Measurements from ENCODE around the gene CDK16. TPM values are rescaled to one million over a fixed set of nuclear protein-coding genes. Genes with fewer than 3 reads are reported as not detected.
A peak's percentile ranks its signal among the peaks of the same experiment; 100 is the strongest.

Gene CDK16
- total RNA-seq, 5 donors from 2014 or later (not counting 1 experiment from before 2014, with no cell fraction given) = 54.7 to 139 (median 60.4) TPM

DNA sequence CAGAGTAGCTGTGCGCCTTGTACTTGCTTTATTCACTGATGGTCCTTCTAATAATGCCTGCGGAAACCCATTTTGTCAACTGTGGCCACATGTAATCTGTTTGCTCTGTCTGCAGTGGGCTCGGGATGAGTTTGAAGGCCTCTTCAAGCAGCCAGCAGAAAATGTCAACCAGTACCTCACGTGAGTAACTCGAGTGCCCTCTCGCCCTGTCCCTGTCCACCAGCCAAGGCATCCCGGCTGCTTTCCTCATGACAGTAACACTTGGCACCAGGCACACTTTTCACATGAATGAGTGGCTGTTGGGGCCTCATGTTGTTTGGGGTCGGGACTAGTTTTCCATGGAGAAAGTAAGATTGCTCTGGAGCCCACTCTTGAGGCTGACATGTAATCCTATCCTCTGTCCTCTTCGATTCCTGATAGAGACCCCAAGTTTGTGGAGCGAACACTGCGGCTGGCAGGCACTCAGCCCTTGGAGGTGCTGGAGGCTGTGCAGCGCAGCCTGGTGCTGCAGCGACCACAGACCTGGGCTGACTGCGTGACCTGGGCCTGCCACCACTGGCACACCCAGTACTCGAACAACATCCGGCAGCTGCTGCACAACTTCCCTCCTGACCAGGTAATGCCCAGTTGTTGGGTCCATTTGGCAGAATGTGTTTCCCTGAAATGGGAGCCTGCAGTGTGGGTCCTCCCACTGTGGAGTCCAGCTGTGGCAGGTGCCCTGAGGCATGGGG lies 8.8 kb upstream of the CDK16 start:
- no peaks in the 10 kb centered on the region for H3K27me3 ChIP-seq (replicated peaks in 1 of 2; ENCODE audit: control insufficient read depth in 2 of 2, extremely low read depth in 1 of 2, insufficient read depth in 2 of 2, low read length in 1 of 2)
- H3K4me3 ChIP-seq (ENCODE audit: control insufficient read depth in 1 of 2, extremely low read depth in 1 of 2, low read length in 1 of 2) = no peak overlapping the region
- no peaks in the 10 kb centered on the region for H3K9me3 ChIP-seq
- Mint-ChIP-seq H3K4me3 (no peak overlapping the region), H3K27ac (no peak overlapping the region), H3K4me1 (peaks cover 0 to 4% (median 2%) of the 10 kb centered on the region in 3 donors), H3K27me3 (no peaks in the 10 kb centered on the region), H3K36me3 (peaks cover 38% of the 10 kb centered on the region), H3K9me3 (no peaks in the 10 kb centered on the region)
- DNase-seq = no peak
- ATAC-seq (replicated peaks in 1 of 4) = no peak
- POLR2A ChIA-PET = no interaction called here
- CTCF ChIA-PET = no interaction called here
- H3K27ac ChIP-seq (ENCODE audit: low read length) = no peak overlapping the region
- WGBS (ENCODE audit: insufficient coverage) = 100% methylated on average over 9 of the region's 16 CpGs
- H3K4me1 ChIP-seq (ENCODE audit: control insufficient read depth in 1 of 2, extremely low read depth in 1 of 2, insufficient read depth in 2 of 2, low read length in 2 of 2) = no peaks in the 10 kb centered on the region
- H3K36me3 ChIP-seq (ENCODE audit: control insufficient read depth in 2 of 2, extremely low read depth in 1 of 2, insufficient read depth in 1 of 2, low read length in 1 of 2) = peaks cover 29 to 75% of the 10 kb centered on the region in 2 donors

DNA sequence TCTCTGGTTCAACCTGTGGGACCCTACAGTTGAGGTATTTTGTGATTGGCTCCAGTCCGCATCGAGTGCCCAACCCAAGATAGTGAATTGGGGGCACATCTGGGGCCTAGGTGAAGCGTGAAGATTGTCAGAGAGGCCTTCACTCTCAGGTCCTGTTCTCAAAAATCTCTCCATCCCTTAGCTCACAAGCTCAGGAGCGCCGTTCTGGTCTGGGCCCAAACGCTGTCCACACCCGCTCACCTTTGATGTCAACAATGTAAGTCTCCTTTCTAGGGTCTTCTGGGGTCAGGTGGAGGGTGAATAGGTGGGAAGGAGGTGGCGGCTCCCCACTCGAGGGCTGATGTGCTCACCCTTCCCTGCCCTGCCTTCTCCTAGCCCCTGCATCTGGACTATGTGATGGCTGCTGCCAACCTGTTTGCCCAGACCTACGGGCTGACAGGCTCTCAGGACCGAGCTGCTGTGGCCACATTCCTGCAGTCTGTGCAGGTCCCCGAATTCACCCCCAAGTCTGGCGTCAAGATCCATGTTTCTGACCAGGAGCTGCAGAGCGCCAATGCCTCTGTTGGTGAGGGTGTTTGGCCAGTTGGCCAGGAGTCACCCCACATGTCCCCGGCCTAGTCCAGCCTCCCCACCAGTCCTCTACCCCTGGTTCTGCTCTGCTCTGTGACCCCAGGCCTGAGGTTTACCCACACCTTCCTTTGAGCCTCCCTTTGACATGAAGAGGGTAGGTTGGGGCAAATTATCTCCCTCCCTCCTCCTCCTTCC lies 7.6 kb upstream of the CDK16 start:
- no CpG with 5 or more reads among the region's 15 CpGs for whole genome bisulfite sequencing (ENCODE audit: insufficient coverage)
- no peak for ATAC-seq (replicated peaks in 1 of 4)
- no peak overlapping the region for H3K27ac ChIP-seq (ENCODE audit: low read length)
- DNase-seq = no peak
- POLR2A ChIA-PET = no interaction called here
- CTCF ChIA-PET = no interaction called here
- Mint-ChIP-seq H3K36me3 (peaks cover 36% of the 10 kb centered on the region), H3K4me1 (peaks cover 0 to 2% (median 0%) of the 10 kb centered on the region in 3 donors), H3K4me3 (no peak overlapping the region), H3K27ac (no peak overlapping the region), H3K9me3 (no peaks in the 10 kb centered on the region), H3K27me3 (no peaks in the 10 kb centered on the region)
- H3K27me3 ChIP-seq (replicated peaks in 1 of 2; ENCODE audit: control insufficient read depth in 2 of 2, extremely low read depth in 1 of 2, insufficient read depth in 2 of 2, low read length in 1 of 2) = no peaks in the 10 kb centered on the region
- no peaks in the 10 kb centered on the region for H3K9me3 ChIP-seq
- H3K4me3 ChIP-seq (ENCODE audit: control insufficient read depth in 1 of 2, extremely low read depth in 1 of 2, low read length in 1 of 2) = no peak overlapping the region
- peaks cover 31 to 78% of the 10 kb centered on the region in 2 donors for H3K36me3 ChIP-seq (ENCODE audit: control insufficient read depth in 2 of 2, extremely low read depth in 1 of 2, insufficient read depth in 1 of 2, low read length in 1 of 2)
- H3K4me1 ChIP-seq (ENCODE audit: control insufficient read depth in 1 of 2, extremely low read depth in 1 of 2, insufficient read depth in 2 of 2, low read length in 2 of 2) = no peaks in the 10 kb centered on the region

DNA sequence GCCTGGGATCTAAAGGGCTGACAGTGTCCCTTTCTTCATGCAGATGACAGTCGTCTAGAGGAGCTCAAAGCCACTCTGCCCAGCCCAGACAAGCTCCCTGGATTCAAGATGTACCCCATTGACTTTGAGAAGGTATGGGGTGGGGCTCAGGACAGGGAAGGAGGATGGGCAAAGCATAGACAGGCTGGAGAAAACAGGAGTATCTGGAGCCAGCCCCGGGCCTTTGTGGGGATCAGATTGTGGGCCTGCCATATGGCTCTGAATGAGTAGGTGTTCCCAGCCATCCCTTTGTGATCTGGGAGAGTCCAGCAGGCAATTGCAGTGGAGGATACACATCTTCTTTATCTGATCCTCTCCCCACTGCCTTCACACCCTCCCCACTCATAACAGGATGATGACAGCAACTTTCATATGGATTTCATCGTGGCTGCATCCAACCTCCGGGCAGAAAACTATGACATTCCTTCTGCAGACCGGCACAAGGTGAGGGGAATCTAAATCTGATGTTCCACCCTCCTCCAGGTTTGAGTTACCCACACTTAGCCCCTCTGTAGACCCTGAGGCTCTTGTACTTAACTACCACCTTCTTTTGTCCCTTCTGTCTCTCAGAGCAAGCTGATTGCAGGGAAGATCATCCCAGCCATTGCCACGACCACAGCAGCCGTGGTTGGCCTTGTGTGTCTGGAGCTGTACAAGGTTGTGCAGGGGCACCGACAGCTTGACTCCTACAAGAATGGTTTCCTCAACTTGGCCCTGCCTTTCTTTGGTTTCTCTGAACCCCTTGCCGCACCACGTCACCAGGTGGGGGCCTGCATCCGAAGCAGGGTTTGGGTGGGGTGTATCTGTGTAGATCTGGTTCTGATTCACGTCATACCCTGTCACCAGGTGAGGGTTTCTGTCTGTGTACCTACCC lies 5.8 kb upstream of the CDK16 start:
- Mint-ChIP-seq H3K27me3 (no peaks in the 10 kb centered on the region), H3K36me3 (peaks cover 35% of the 10 kb centered on the region), H3K4me3 (no peak overlapping the region), H3K9me3 (no peaks in the 10 kb centered on the region), H3K4me1 (peaks cover 11 to 18% (median 15%) of the 10 kb centered on the region in 3 donors), H3K27ac (no peak overlapping the region)
- DNase-seq (no peak), ATAC-seq (replicated peaks in 1 of 4) (no peak)
- CTCF ChIA-PET = no interaction called here
- Histone ChIP-seq H3K27ac (ENCODE audit: low read length) (no peak overlapping the region), H3K4me1 (ENCODE audit: control insufficient read depth in 1 of 2, extremely low read depth in 1 of 2, insufficient read depth in 2 of 2, low read length in 2 of 2) (peaks cover 0 to 9% of the 10 kb centered on the region in 2 experiments), H3K4me3 (ENCODE audit: control insufficient read depth in 1 of 2, extremely low read depth in 1 of 2, low read length in 1 of 2) (no peak overlapping the region), H3K27me3 (replicated peaks in 1 of 2; ENCODE audit: control insufficient read depth in 2 of 2, extremely low read depth in 1 of 2, insufficient read depth in 2 of 2, low read length in 1 of 2) (no peaks in the 10 kb centered on the region), H3K36me3 (ENCODE audit: control insufficient read depth in 2 of 2, extremely low read depth in 1 of 2, insufficient read depth in 1 of 2, low read length in 1 of 2) (peaks cover 33 to 72% of the 10 kb centered on the region in 2 donors), H3K9me3 (no peaks in the 10 kb centered on the region)
- POLR2A ChIA-PET = no interaction called here
- WGBS (ENCODE audit: insufficient coverage) = no CpG with 5 or more reads among the region's 12 CpGs

DNA sequence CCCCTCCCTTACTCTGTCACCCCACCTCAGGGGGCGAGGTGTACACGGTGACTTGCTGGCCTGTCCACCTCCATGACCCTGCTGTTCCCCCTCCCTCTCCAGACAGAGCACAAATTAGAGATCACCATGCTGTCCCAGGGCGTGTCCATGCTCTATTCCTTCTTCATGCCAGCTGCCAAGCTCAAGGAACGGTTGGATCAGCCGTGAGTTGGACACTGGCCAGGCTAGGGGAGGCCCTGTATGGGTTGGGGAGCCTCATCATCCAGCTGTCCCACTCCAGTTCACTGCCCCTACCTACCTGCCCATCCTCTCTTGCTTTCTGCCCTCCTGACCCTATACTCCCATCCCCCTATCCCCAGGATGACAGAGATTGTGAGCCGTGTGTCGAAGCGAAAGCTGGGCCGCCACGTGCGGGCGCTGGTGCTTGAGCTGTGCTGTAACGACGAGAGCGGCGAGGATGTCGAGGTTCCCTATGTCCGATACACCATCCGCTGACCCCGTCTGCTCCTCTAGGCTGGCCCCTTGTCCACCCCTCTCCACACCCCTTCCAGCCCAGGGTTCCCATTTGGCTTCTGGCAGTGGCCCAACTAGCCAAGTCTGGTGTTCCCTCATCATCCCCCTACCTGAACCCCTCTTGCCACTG lies 3.9 kb upstream of the CDK16 start:
- Mint-ChIP-seq H3K4me1 (peaks cover 17 to 22% (median 21%) of the 10 kb centered on the region in 3 donors), H3K27me3 (no peaks in the 10 kb centered on the region), H3K4me3 (no peak overlapping the region), H3K27ac (no peak overlapping the region), H3K36me3 (peaks cover 35% of the 10 kb centered on the region), H3K9me3 (no peaks in the 10 kb centered on the region)
- no peak for ATAC-seq (replicated peaks in 1 of 4)
- CTCF ChIA-PET = no interaction called here
- 96% methylated on average over 12 of the region's 20 CpGs for WGBS (ENCODE audit: insufficient coverage)
- peaks cover 28 to 61% of the 10 kb centered on the region in 2 donors for H3K36me3 ChIP-seq (ENCODE audit: control insufficient read depth in 2 of 2, extremely low read depth in 1 of 2, insufficient read depth in 1 of 2, low read length in 1 of 2)
- no peaks in the 10 kb centered on the region for H3K9me3 ChIP-seq
- POLR2A ChIA-PET = interaction anchor here in 1 of 2 donors (0.5 kb wide), 1 partner anchor 186 kb away, joined by 9 read pairs; no protein-coding TSS in a partner anchor
- DNase-seq = no peak
- no peak overlapping the region for H3K27ac ChIP-seq (ENCODE audit: low read length)
- no peak overlapping the region for H3K4me3 ChIP-seq (ENCODE audit: control insufficient read depth in 1 of 2, extremely low read depth in 1 of 2, low read length in 1 of 2)
- peaks cover 0 to 13% of the 10 kb centered on the region in 2 experiments for H3K4me1 ChIP-seq (ENCODE audit: control insufficient read depth in 1 of 2, extremely low read depth in 1 of 2, insufficient read depth in 2 of 2, low read length in 2 of 2)
- no peaks in the 10 kb centered on the region for H3K27me3 ChIP-seq (replicated peaks in 1 of 2; ENCODE audit: control insufficient read depth in 2 of 2, extremely low read depth in 1 of 2, insufficient read depth in 2 of 2, low read length in 1 of 2)

DNA sequence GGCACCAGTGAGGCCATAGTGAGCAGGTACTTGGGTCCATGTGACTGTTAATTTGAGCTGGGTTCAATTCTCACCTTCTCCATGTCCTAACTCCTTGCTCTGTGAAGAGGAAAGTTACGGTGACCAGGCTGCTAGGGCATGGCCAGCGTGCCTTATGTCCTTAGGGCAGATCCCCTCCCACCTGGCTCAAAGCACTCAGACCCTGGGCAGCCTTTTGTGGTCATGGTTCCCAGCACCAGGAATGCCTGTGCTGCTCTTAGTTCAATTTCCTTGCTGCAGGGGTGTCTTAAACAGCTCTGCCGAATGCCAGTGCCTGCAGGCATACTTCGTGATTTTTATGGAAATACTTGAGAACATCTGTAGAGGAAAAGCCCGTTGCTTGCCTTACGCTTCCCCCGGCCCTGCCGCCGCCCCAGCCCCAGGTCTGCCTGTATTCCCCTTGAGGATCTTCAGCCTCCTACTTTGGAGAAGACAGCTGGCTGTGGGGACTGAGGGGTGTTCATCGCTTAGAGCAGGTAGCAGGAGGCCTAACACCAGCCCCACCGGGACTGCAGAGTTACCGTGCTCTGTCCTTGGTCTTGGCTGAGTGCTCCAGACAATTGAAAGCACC lies 3.1 kb upstream of the CDK16 start:
- Mint-ChIP-seq H3K4me1 (peaks cover 25 to 31% (median 29%) of the 10 kb centered on the region in 3 donors), H3K4me3 (no peak overlapping the region), H3K27ac (peak overlapping the region in 1 of 2 donors; percentile 13), H3K36me3 (peaks cover 35% of the 10 kb centered on the region), H3K27me3 (no peaks in the 10 kb centered on the region), H3K9me3 (no peaks in the 10 kb centered on the region)
- ATAC-seq (replicated peaks in 1 of 4) (no peak), DNase-seq (no peak)
- ChIA-PET POLR2A (interaction anchor here in 1 of 2 donors (0.5 kb wide), 1 partner anchor 185 kb away, joined by 9 read pairs; no protein-coding TSS in a partner anchor), CTCF (no interaction called here)
- no peaks in the 10 kb centered on the region for H3K27me3 ChIP-seq (replicated peaks in 1 of 2; ENCODE audit: control insufficient read depth in 2 of 2, extremely low read depth in 1 of 2, insufficient read depth in 2 of 2, low read length in 1 of 2)
- no peaks in the 10 kb centered on the region for H3K9me3 ChIP-seq
- WGBS (ENCODE audit: insufficient coverage) = 100% methylated on average over 3 of the region's 12 CpGs
- no peak overlapping the region for H3K27ac ChIP-seq (ENCODE audit: low read length)
- H3K4me1 ChIP-seq (ENCODE audit: control insufficient read depth in 1 of 2, extremely low read depth in 1 of 2, insufficient read depth in 2 of 2, low read length in 2 of 2) = peaks cover 3 to 21% of the 10 kb centered on the region in 2 experiments
- no peak overlapping the region for H3K4me3 ChIP-seq (ENCODE audit: control insufficient read depth in 1 of 2, extremely low read depth in 1 of 2, low read length in 1 of 2)
- H3K36me3 ChIP-seq (ENCODE audit: control insufficient read depth in 2 of 2, extremely low read depth in 1 of 2, insufficient read depth in 1 of 2, low read length in 1 of 2) = peaks cover 24 to 53% of the 10 kb centered on the region in 2 donors

All from T-cell (primary cell).